Urinary bladder (tissue), 4 donors: ENCODE measurements around the gene CACNA2D2. TPM values are rescaled to one million over a fixed set of nuclear protein-coding genes. Genes with fewer than 3 reads are reported as not detected.

Experiments
- DNase-seq: peaks from one replicate; pipeline ENCODE4 v3.0.0-alpha.2; 2015; ENCODE audit errors: extremely low spot score
- H3K27ac ChIP-seq: one replicate; pipeline ENCODE4 v1.5.1; 2013; ENCODE audit warnings: low read depth, mild to moderate bottlenecking, moderate library complexity
- H3K36me3 ChIP-seq: one replicate; pipeline ENCODE4 v1.6.1; 2013; ENCODE audit warnings: mild to moderate bottlenecking, moderate library complexity; ENCODE audit not compliant: insufficient read depth
- H3K4me1 ChIP-seq: one replicate; pipeline ENCODE4 v1.6.1; 2013; ENCODE audit warnings: mild to moderate bottlenecking, moderate library complexity; ENCODE audit not compliant: insufficient read depth
- H3K4me3 ChIP-seq: one replicate; pipeline ENCODE4 v1.5.1; 2013; ENCODE audit warnings: low read depth, low read length
- WGBS: extraction: QIAGEN DNeasy Blood & Tissue Kit; methylation state at CpG from one replicate; pipeline ENCODE4 v1.1.7; 2013; 5-methylcytosine and 5-hydroxymethylcytosine counted together
- polyA plus RNA-seq: library from polyadenylated mRNA; stranded (reverse); fragments of 200-250 nt; gene quantifications from one replicate; pipeline ENCODE4 v1.2.3, GENCODE V29; 2013
- total RNA-seq: library from RNA; depleted of rRNA; stranded (reverse); fragments of >200 nt; gene quantifications from one replicate; pipeline ENCODE4 v1.2.3, GENCODE V29; 2014
- donor health status: healthy with polysubstance abuse.
- donor health status: healthy.

CACNA2D2 gene
- total and polyA plus RNA-seq, 2 donors, result 1.3 to 1.4 TPM

DNA sequence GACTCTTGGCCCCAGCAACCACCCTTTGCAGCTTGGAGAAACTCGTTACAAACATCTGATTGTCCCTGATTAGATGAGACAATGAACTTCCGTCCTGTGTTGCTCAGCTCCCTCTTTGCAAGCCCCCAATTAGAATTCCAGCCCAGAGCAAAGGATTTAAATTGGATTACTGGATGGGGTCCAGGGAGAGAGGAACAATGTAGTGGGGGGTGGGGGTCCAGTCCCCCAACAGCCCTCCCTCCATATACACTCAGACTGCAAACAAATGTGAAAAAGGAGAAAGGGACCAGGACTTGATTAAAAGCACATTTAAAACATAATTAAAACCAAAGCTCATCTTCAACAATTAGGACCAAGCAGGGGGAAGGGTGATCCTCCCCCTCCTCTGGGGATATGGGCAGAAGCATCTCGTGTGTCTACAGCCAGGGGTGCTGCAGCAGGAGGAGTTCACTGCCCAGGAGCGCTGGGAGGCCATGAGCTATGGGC is 72.4 kb downstream of the CACNA2D2 start:
- 45% methylated on average over 4 of the region's 4 CpGs for WGBS
- Histone ChIP-seq H3K27ac (no peak overlapping the region), H3K4me3 (no peak overlapping the region), H3K4me1 (no peaks in the 10 kb centered on the region), H3K36me3 (no peaks in the 10 kb centered on the region)
- DNase-seq, result no peak

DNA sequence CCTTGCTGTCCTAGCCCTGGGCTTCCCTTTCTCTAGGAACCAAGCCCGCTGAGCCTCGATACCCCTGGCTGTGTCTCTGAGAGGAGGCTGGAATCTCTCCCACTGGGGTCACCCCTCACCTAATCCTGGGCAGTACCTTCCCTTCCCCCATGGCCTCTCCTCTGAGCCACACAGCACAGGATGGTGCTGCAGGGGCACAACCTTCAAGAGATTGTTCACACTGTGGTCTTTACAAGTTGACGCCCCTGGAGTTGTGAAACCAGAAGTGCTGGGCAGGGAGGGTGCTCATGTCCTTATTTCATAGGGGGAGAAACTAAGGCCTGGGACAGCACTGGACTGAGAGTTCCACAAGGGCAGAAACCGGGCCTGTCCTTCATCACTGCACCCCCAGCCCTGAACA is 73.2 kb downstream of the CACNA2D2 start:
- Histone ChIP-seq H3K27ac (no peak overlapping the region), H3K36me3 (no peaks in the 10 kb centered on the region), H3K4me3 (no peak overlapping the region), H3K4me1 (no peaks in the 10 kb centered on the region)
- WGBS, result 84% methylated on average over 4 of the region's 4 CpGs
- DNase-seq, result no peak

DNA sequence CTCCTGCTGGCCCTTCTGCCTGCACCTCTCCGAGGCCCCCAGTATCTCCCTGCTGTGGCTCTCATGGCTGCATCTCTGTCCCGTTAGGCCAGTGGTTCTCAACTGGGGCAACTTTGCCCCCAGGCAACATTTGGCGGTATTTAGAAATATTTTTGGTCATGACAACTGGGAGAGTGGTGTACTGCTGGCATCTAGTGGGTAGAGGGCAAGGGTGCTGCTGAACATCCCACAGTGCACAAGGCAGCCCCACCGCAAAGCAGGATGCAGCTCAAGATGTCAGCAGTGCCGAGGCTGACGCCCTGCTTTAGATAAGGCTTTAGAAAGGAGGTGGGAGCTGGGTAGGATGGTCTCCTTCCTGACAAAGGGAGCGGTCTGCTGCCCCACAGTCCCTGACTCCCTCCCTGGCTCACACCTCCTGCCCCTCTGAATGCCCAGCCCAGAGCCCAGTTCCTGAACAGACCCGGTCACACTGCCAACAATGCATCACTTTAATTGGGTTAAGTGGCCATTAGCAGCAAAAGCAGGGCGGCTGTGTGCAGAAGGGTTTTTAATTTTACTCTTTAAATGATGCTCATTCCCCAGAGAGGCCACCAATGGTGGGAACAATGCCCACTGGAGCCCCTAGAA is 75.3 kb downstream of the CACNA2D2 start:
- Histone ChIP-seq H3K4me1 (no peaks in the 10 kb centered on the region), H3K27ac (no peak overlapping the region), H3K4me3 (no peak overlapping the region), H3K36me3 (no peaks in the 10 kb centered on the region)
- WGBS, result 56% methylated on average over 9 of the region's 9 CpGs
- no peak for DNase-seq

DNA sequence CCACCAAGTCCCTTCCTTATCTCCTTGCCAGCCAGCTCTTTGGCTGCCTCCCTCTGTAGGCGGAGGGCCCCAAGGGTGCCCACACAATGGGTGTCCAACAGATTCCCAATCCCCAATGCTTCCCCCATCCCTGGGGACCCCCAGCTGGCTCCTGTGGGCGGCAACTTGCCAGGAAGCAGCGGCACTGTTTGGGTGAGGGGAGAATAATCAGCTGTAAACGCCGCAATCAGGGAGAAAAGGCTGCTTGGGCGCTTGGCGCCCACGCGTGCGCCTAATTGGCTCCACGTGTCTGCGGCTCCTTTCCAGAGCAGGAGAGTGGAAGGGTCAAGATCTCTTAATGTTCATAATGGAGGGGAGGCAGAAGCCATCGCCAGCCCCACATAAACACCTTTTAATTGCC is 76.2 kb downstream of the CACNA2D2 start:
- Histone ChIP-seq H3K4me3 (no peak overlapping the region), H3K27ac (no peak overlapping the region), H3K36me3 (no peaks in the 10 kb centered on the region), H3K4me1 (no peaks in the 10 kb centered on the region)
- 78% methylated on average over 13 of the region's 13 CpGs for WGBS
- DNase-seq, result no peak

DNA sequence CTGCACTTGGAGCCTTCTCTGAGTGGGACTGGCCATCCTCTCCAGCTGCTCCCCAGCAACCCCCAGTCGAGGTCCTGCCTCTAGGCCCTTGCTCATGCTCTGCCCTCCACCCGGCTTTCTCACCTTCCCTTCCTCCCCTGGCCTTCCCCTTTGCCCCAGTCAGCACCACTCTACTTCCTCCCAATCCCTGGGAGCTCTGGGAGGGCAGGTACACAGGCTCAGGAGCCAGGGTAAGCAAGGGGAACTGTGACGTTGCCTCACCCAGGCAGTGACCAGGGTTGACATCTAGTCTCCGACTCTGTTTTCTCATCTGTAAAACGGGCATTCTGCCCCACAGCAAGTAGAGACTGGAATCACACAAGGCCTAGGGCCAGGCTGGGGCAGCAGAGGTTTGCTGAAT is 77.5 kb downstream of the CACNA2D2 start:
- WGBS, result 70% methylated on average over 5 of the region's 5 CpGs

DNA sequence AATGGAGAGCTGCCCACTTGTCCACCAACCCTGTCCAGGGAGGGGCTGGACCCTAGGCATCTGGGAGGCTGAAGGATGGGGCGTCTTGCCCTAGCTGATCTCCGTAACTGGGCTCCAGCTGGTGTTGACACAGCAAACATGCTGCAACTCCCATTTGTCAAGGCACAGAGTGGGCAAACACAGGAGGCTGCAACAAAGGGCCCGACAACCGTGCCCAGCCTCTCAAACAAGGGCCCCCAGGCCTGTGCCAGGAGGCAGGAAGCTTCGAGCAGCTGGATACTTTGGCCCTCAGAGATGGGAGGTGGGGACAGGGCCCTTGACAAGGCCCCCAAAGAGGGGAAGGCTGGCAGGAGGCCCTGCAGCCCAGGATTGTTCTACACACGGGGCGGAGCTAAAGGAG is 79.9 kb downstream of the CACNA2D2 start:
- Histone ChIP-seq H3K27ac (no peak overlapping the region), H3K4me3 (no peak overlapping the region), H3K36me3 (no peaks in the 10 kb centered on the region), H3K4me1 (no peaks in the 10 kb centered on the region)
- 79% methylated on average over 7 of the region's 7 CpGs for WGBS
- DNase-seq, result no peak

More for the DNA sequence above, 77.5 kb downstream of the CACNA2D2 start:
- no peak overlapping the region for H3K4me3 ChIP-seq
- H3K36me3 ChIP-seq, result no peaks in the 10 kb centered on the region
- H3K4me1 ChIP-seq, result no peaks in the 10 kb centered on the region
- no peak overlapping the region for H3K27ac ChIP-seq
- no peak for DNase-seq

DNA sequence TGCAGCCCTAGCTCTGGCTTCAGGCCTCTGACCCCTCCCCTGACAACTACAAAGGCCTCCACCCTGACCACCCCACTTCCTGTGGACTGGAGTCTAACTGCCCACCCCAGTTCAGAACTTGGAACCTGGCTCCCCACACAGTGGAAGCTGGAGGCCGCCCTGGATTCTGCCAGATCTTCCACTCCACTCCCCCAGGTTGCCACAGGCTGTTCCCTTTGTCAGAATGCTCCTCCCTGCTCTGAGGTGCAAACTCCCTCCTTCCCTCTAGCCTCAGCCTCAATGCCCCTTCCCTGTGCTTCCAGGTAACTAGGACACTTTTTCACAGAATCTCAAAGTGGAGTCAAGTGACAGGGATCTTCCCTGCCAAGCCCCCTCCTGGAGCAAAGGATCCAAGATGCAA is 81.3 kb downstream of the CACNA2D2 start:
- DNase-seq, result no peak
- WGBS, result 93% methylated on average over 1 of the region's 1 CpG
- no peaks in the 10 kb centered on the region for H3K36me3 ChIP-seq
- H3K4me3 ChIP-seq, result no peak overlapping the region
- no peaks in the 10 kb centered on the region for H3K4me1 ChIP-seq
- H3K27ac ChIP-seq, result no peak overlapping the region

DNA sequence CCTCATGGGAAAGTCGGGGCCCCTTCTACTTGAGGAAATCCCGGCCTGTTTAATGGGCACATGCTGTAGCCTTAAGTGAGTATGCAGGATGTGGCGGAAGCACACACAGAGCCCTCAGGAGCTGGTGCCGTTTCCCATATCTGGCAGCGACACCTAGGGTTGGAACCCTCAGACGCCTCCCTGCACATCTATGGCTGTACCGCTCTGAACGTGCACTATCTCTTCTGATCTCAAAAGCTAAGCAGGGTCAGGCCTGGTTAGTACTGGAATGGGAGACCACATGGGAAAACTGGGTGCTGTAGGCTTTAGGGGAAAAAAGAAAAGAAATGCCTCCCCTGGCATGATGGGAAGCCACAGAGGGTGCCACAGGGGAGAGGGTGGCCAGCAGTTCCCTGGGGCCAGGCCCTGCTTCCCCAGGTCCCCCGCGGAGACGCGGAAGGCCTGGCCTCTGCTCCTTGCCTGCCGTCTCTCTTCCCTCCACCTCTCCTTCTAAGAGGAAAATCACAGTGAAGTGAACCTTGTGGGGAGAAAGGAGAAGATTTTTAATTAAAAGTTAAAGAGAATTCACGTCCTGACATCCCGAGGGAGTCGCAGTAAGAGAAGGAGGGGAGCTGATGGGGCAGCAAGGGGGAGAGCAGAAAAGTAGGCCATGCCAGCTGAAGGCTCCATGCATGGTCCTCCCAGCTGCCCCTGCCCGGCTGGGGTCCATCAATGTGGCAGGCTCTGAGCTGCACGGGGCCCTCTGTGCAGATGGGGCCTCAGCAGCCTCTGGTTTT is 83.7 kb downstream of the CACNA2D2 start:
- WGBS, result 88% methylated on average over 18 of the region's 18 CpGs
- Histone ChIP-seq H3K4me1 (no peaks in the 10 kb centered on the region), H3K4me3 (no peak overlapping the region), H3K36me3 (no peaks in the 10 kb centered on the region), H3K27ac (no peak overlapping the region)
- no peak for DNase-seq

DNA sequence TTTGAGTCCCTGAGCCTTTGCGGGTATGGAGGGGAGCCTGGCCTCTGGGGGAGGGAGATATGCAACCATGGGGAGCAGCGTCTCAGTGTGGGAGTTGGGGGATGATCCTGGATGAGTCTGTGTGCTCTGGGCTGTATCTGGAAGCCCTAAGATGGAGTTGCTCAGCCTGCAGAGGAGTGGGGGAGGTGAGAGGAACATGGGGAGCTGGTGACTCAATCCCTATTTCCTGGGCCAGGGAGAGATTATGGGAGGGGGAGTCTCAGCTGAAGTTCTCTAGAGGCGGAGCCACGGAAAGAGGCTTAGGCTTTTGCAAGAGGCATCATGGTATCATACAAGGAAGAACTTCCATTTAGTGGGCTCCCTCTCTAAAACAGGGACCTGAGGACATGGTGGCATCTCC is 84.6 kb downstream of the CACNA2D2 start:
- no peak for DNase-seq
- H3K4me3 ChIP-seq, result no peak overlapping the region
- no peaks in the 10 kb centered on the region for H3K36me3 ChIP-seq
- no peak overlapping the region for H3K27ac ChIP-seq
- WGBS, result 76% methylated on average over 4 of the region's 4 CpGs
- no peaks in the 10 kb centered on the region for H3K4me1 ChIP-seq

DNA sequence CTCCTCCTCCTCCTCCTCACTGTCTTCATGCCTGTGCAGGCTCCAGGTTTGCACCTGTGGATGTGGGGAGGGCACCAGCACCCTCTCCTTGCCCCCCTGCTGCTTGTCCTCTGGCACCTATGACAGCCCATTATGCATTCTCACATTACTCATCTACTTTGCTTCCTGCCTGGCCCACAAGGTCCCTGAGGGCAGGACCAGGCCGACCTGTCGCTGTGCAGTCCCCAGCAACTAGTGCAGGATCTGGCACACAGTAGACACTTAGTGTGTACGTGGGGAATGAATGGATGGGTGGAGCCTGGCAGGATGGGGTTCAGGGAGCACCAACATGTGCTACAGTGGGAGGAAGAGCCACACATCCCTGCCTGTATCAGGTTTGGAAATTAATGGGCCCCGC is 85.8 kb downstream of the CACNA2D2 start:
- Histone ChIP-seq H3K4me3 (no peak overlapping the region), H3K36me3 (no peaks in the 10 kb centered on the region), H3K4me1 (no peaks in the 10 kb centered on the region), H3K27ac (no peak overlapping the region)
- DNase-seq, result no peak
- 73% methylated on average over 4 of the region's 4 CpGs for WGBS

DNA sequence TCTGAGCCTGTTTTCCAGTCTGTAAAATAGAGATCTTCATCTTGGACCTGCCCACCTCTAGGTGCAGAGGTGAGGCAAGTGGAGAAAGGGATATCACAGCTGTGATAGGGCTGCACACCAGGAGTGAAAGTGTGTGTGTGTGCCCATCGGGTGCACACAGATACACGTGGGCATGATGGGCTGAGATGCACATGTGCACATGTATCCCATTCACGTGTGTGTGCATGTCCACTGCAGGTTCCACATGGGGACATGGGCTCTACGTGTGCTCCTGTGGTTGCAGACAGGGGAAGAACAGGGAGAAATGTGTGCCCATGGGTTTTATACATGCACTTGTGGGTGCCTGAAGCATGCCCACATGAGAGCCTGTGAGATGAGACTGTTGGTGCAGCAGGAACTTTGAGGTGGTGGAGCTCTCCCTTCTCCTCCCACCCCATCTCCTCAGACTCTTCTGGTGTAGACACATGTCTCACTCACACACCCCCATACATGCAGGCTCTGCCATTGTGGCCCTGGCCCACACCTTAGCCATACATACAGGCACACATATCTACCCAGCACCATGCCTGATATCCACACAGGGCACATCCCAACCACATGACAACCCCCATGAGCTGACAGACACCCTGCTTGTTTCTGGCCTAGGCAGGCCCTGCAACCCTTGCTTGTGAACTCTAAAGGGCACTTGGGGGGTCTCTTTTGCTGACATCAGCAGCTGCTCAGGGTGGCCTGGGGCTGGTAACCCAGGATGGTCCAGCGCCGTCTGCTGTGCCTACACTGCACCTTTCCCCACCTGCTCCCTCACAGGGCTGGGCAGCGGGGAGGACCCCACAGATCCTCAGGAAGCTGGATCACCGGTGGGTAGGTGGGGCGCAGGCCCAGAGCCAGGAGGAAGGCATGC is 86.4 kb downstream of the CACNA2D2 start:
- WGBS, result 90% methylated on average over 9 of the region's 9 CpGs

DNA sequence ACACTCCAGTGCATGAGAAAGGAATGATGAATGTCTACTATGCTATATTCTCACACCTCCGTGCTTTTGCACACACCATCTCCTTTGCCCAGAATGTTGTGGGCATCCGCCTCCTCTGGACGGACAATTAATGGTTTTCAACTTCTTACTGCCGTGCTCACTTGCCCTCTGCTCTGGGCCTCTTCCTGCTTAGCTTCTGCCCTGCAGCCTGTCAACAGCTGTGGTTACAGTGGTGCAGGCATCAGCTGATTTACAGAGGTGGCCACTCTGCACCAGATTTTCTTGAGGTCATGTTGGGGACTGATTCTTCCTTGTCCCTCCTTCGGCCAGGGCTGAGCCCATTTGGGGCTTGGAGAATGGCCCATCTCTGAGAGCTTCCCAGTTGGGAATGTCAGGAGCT is 87.6 kb downstream of the CACNA2D2 start:
- Histone ChIP-seq H3K4me1 (no peaks in the 10 kb centered on the region), H3K36me3 (no peaks in the 10 kb centered on the region), H3K4me3 (no peak overlapping the region), H3K27ac (no peak overlapping the region)
- WGBS, result 55% methylated on average over 5 of the region's 5 CpGs
- no peak for DNase-seq

More for the DNA sequence above, 86.4 kb downstream of the CACNA2D2 start:
- H3K4me3 ChIP-seq, result no peak overlapping the region
- H3K36me3 ChIP-seq, result no peaks in the 10 kb centered on the region
- no peak overlapping the region for H3K27ac ChIP-seq
- H3K4me1 ChIP-seq, result no peaks in the 10 kb centered on the region
- no peak for DNase-seq

DNA sequence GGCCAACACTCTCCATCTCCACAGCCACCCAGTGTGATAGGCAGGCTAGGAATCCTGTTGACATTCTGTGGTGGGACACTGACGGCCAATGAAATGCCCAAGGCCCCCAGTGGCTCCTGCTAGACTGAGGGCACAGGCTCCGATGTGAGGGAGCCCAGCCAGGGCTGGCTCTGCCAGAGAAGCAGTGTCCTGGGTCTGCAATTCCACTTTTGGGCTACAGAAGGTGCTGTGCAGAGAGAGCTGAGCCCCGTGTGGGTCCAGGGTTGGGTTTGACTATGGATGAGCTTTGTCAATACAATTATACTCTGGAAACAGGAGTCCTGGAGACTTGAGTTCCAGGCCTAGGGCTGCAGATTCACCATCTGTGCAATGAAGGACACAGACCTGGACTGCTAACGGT is 88.4 kb downstream of the CACNA2D2 start:
- H3K36me3 ChIP-seq, result no peaks in the 10 kb centered on the region
- H3K4me3 ChIP-seq, result no peak overlapping the region
- no peak overlapping the region for H3K27ac ChIP-seq
- WGBS, result 61% methylated on average over 4 of the region's 4 CpGs
- no peak for DNase-seq
- no peaks in the 10 kb centered on the region for H3K4me1 ChIP-seq
